T-helper 2 cell treated with Interferon-gamma antibody and Interleukin-4, amounts not matched to agents 100 ng/mL and 5 ng/mL, for 36 hours (primary cell): ENCODE results near the gene KLRK1. TPM values are rescaled to one million over a fixed set of nuclear protein-coding genes. Genes with fewer than 3 reads are reported as not detected.
"Not testable (repeated sequence)": the region's sequence is repeated elsewhere in the genome, so short reads cannot be mapped to it uniquely, and the experiment has no call there.

Experiments
- intact Hi-C: fragments of 100-400 bp; cut with micrococcal nuclease; formaldehyde crosslinking; loops from one replicate; pipeline ENCODE4 v1.15.1; 2023
- total RNA-seq: library from RNA; stranded (reverse); gene quantifications from 2 replicates; pipeline ENCODE4 v1.2.3, GENCODE V29; 2022

KLRK1 gene
- total RNA-seq, 1 donor from 2014 or later = 0.43 TPM

DNA sequence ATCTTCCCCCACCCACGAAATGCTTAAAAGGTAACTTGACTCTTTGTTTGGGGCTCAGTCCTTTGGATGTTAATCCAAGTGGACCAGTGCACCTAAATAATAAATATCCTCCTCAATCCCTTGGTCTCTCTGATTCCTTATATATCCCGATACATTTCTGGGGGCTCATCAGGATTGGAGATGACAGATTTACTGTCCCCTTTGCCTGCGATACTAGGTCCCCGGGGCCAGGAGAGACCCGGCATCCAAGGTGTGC is 26.3 kb downstream of the KLRK1 start:
- intact Hi-C loops = loop anchor here (5.0 kb wide), 1 partner anchor 151 kb away; the partner anchor contains the start of gene GABARAPL1

DNA sequence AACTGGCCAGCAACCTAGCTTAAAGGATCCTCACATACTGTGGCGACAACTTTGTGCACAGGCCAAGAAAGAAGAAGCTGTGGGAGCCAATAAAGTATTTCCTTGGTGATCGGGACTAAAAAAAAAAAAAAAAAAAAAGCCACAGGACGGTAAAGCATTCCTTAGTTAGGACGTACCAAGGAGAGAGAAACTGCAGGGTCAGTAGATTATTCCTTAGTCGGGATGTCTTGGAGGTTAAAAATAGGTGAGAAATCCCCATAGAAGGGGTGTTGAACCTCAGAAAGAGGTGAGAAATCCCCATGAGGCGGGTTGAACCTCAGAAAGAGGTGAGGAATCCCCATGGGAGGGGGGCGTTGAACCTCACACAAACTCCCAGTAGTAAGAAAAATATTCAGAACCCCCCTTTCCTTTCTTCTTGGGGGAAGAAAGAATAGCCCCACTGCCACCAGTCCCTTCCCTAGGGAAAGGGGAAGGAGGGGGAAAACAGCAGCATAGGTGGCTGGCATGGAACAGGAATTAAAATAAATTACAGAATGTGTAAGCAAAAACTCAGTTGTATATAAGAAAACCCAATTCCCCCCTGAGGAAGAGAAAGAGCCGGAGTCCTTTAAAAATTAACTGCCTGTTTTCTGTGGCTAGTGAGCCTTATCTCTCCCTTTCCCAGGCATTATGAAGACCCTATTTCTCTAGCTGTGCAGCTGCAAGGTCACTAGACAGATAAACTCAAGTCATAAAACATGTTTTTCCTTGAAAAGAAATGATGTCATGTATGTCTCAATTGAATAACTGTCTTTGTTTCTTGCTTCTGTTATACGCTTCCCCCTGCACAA is 26.8 kb downstream of the KLRK1 start:
- intact Hi-C loops = loop anchor here (5.0 kb wide), 1 partner anchor 151 kb away; the partner anchor contains the start of gene GABARAPL1

GRCh38 chr12:10362325-10362724 is 27.5 kb downstream of the KLRK1 start:
- intact Hi-C loops = loop anchor here (5.0 kb wide), 1 partner anchor 150 kb away; the partner anchor contains the start of gene GABARAPL1

DNA sequence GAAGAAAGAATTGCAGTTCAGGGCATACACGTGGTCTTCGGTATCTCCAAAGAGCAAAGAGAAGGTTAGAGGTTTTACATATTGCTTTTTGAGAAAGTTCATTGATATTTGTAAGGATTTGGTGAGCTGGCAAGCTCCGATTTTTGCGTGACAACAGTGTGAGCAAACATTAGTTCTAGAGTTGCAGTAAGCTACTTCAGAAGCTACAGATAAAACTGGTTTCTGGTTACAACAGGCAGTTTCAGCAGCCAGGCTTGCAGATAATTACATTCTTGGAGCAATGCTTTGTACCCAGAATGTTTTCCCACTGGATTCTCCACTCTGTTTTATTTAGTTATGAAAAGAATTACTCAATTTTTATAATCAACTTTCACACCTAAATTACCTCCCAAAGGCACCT is 28.2 kb downstream of the KLRK1 start:
- intact Hi-C loops = loop anchor here (5.0 kb wide), 1 partner anchor 149 kb away; the partner anchor contains the start of gene GABARAPL1

DNA sequence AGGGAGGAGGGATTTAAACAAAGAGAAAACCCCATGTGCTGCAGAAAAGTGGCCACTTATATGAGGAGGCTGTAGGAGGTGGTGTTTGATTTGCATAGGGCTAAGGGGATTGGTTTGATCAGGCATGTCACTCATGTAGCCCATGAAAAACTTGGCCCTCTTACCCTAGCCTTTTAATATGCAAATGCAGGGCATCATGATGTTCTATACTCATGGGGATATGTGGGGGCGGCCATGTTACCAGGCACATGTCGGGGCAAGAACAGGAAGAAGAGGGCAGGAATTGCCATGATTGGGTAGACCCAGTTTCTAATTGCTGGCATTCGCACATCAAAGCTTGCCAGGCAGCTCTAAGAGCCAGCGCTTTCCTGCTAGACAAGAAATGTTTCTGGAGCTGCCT is 28.8 kb downstream of the KLRK1 start:
- intact Hi-C loops = loop anchor here (5.0 kb wide), 1 partner anchor 149 kb away; the partner anchor contains the start of gene GABARAPL1

DNA sequence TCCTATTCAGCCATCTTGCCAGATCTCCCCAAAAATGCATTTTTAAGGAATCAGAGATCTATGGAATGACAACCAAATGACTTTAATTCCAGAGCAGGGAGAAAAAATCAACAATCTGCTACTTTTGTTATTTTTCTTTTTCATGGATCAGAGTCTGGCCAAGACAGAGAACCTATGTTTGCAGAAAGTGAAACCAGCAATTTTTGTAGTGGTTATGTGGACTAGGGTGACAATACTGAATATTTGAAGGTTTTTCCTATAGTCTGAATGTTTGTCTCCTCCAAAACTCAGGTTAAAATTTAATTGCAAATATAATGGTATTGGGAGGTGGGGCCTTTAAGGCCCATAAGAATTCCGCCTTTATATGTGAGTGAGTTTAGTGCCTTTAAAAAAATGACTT is 30.9 kb downstream of the KLRK1 start:
- intact Hi-C loops = no loop called here

DNA sequence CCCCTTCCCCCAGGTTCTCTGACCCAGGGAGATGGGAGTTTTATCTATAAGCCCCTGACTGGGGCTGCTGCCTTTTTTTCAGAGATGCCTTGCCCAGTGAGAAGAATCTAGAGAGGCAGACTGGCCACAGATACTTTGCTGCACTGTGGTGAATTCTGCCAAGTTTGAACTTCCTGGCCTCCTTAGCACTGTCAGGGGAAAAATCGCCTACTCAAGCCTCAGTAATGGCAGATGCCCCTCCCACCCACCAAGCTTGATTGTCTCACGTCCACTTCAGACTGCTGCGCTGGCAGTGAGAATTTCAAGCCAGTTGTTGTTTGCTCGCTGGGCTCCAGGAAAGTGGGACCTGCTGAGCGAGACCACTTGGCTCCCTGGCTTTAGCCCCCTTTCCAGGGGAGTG is 31.7 kb downstream of the KLRK1 start:
- intact Hi-C loops = no loop called here

DNA sequence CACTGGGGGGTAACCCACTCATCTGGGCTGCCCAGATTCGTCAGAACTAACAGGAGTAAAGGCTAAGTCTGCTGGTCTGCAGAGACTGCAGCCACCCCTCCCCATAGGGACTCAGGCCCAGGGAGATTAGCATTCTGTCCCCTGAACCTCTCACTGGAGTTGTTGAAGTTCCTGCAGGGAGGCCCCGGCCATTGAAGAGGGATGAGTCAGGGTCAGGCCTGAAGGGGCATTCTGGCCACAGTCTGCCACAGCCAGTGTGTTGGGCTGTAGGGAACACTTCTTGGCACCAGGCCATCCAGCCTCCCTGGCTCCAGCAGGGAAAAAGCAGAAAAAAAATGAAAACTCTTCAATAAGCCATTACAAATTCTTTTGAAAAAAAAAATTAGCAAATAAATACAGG is 35.3 kb downstream of the KLRK1 start:
- intact Hi-C loops = no loop called here

GRCh38 chr12:10354071-10354470 is 35.8 kb downstream of the KLRK1 start:
- intact Hi-C loops = no loop called here

- intact Hi-C loops = not testable (repeated sequence)
These were observed 38.4 kb downstream of the KLRK1 start for GRCh38 chr12:10351457-10351856.

- intact Hi-C loops = no loop called here
These were observed 47.8 kb downstream of the KLRK1 start for GRCh38 chr12:10341892-10342509.

DNA sequence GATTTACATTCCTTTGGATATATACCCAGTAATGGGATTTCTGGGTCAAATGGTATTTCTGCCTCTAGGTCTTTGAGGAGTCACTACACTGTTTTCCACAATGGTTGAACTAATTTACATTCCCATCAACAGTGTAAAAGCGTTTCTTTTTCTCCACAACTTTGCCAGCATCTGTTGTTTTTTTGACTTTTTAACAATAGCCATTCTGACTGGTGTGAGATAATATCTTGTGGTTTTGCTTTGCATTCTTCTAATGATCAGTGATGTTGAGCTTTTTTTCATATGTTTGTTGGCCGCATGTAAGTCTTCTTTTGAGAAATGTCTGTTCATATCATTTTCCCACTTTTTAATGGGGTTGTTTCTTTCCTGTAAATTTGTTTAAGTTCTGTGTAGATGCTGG is 48.9 kb downstream of the KLRK1 start:
- intact Hi-C loops = not testable (repeated sequence)

GRCh38 chr12:10339053-10339840 is 50.6 kb downstream of the KLRK1 start:
- intact Hi-C loops = no loop called here

DNA sequence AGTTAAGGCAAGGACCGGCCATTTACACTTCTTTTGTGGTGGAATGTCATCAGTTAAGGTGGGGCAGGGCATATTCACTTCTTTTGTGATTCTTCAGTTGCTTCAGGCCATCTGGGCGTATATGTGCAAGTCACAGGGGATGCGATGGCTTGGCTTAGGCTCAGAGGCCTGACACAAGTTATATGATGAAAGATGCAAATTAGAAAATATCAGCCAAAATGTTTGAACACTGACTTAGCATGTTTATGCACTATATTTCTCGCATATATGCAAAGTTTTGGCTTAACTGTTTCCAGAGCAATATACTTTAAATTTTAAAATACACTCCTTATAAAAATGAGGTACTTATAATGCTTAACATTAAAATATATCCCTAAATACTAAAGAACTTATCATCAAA is 51.4 kb downstream of the KLRK1 start:
- intact Hi-C loops = not testable (repeated sequence)

DNA sequence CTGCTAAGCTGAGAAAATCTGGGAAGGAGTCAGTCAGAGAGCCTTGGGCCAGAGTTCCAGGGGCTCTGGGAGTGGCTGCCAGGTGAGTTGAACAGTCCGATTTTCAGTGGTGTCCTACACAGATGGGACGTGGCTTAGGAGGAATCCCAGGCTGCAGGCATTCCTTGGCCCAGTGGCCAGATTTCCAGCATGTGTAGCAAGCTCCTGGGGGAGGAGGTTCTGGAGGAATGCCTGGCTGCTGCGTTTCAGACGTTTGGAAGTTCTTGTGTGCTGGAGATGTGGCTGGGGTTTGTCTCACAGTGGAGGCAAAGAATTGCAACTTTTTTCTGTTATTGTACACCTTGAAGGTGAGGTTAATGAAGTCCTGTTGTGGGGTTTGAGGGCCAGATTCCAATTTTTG is 53.6 kb downstream of the KLRK1 start:
- intact Hi-C loops = not testable (repeated sequence)

GRCh38 chr12:10331642-10332239 is 58.1 kb downstream of the KLRK1 start:
- intact Hi-C loops = loop anchor here (2.0 kb wide), 1 partner anchor 231 kb away; no protein-coding TSS in a partner anchor

- intact Hi-C loops = not testable (repeated sequence)
These were observed 61.1 kb downstream of the KLRK1 start for GRCh38 chr12:10328691-10329090.
